GM19035 (cell line): ENCODE data around the gene AAR2.

Experiments used
- ATAC-seq: cut with Tn5 transposase; IDR thresholded peaks from one replicate; pipeline ENCODE4 v1.9.1; 2021; ENCODE audit not compliant: unreplicated experiment

AAR2 gene

DNA sequence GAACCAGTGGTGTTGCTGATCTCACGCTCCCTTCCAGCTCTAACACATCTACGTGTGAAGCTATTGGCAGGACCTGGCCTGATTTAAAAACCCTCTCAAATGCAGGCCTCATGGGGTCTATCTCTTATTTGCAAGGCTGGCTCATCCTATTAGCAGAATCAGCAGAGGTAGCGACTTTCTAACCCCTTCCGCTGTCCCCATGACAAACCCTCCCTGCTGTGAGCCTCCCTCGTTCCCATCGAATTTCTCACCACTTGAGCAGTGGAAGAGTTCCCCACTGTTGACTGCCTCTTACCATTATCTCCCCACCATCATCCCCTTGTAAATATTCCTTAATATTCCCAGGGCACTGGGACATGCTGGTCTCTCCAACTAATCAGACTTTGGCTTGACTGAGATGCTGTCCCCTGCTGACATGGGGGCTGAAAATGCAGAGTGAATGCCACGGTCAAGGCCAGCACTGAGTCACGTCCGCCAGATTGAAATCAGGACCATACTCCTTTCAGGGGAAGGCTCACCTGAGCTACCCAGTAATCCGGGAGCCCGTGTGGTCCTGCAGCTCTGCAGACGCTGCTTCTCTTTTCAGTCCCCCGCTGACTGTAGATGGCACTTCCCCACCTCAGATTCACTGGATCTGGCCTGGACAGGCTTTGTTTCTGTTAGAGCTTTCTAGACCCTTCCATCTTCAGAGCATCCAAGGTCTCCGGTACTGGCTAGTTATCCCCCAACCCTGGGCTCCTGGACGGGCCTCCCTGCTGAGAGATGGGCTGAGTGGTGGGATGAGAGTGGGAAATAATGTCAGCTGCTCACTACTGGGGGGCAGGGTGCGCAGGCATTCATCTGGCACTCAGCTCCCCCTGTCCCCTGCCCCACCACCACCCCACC is 23.1 kb downstream of the AAR2 start:
- ATAC-seq: no peak

DNA sequence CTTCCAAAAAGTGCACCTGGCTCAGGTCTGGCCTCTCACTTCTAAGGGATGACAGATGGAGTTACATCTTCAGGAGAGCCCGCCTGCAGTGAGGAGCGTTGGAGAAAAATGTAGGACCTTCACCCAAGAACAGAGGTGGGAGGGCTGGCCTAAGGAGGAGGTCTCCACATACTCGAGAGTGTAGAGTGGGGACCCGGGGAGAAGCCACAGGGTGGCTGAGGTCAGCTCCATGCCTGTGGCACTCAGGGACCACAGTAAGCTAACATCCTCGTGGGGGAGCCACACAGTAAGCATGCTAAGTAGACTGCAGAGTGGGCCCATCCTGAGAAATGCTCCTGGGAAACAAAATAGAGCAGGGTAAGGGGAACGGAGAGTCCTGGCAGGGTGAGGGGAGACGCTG is 24.0 kb downstream of the AAR2 start:
- ATAC-seq: no peak

DNA sequence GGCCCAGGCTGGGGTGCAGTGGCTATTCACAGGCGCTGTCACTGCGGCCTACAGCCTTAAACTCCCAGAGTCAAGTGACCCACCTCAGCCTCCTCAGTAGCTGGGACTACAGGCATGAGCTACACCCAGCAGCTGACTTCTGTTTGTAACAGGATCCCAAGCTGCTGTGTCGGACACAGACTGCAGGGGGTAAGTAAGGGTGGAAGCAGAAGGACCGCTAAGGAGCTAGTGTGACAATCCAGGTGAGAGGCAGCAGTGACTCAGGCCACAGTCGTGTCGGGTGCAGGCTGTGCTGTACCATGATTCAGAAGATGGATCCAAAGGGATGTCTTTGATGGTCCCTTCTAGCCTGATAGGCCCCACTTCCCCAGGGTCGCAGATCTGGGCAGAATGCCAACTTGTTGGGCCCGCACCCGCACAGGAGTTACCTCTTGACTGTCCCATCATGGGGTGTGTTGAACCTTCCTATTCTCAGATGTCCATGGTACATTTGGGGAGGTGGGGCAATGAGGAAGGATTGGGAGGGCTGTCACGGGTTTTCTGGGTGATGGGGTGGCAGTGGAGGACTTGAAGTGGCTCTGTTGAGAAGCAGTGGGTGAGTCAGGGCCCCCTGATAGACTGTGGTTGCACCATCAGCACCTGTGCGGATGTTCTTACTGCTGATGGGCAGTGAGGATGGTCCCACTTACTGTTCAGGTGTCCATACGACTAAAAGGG is 25.3 kb downstream of the AAR2 start:
- ATAC-seq: no peak

GRCh38 chr20:36262440-36262839 is 26.2 kb downstream of the AAR2 start:
- no peak for ATAC-seq

GRCh38 chr20:36264426-36265246 is 28.4 kb downstream of the AAR2 start:
- no peak for ATAC-seq

GRCh38 chr20:36266189-36266588 is 29.9 kb downstream of the AAR2 start:
- ATAC-seq: no peak

DNA sequence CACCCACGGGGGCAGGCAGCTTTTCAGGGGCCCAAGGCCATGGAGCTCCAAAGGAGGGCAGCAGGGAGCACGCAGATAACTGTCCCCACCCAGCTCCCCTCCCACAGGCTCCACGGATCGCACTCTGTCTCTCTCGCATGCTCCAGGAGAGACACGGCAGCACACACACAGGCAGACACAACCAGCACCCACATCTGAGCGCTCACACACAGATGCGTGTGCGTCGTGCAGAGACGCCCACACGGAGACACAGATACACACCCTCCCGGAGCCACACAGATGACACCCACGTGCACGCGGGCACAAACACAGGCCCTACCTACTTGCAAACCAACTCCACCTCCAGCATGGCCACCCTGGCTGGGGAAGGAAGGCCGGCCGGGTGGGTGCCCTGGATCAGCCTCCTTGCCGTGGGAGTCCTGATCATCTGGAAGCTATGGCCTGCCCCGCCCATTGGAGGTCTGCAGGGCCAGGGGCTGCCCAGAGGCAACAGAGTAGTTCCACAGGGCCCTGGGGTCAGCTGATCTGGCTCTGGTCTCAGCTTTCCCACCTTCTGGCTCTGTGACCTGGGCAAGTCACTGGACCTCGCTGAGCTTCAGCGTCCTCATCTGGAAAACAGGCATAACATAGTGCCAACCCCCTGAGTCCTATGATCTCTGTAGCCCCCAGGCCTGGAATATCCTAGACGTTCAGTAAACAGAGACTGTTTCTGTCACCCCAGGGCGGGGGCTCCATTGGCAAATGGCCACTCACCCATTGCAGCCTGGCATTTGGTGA is 31.5 kb downstream of the AAR2 start:
- no peak for ATAC-seq

GRCh38 chr20:36268440-36269342 is 32.4 kb downstream of the AAR2 start:
- ATAC-seq: no peak

GRCh38 chr20:36269507-36269906 is 33.2 kb downstream of the AAR2 start:
- ATAC-seq: no peak

- ATAC-seq: no peak
Measured at GRCh38 chr20:36270744-36271638, 34.7 kb downstream of the AAR2 start.

DNA sequence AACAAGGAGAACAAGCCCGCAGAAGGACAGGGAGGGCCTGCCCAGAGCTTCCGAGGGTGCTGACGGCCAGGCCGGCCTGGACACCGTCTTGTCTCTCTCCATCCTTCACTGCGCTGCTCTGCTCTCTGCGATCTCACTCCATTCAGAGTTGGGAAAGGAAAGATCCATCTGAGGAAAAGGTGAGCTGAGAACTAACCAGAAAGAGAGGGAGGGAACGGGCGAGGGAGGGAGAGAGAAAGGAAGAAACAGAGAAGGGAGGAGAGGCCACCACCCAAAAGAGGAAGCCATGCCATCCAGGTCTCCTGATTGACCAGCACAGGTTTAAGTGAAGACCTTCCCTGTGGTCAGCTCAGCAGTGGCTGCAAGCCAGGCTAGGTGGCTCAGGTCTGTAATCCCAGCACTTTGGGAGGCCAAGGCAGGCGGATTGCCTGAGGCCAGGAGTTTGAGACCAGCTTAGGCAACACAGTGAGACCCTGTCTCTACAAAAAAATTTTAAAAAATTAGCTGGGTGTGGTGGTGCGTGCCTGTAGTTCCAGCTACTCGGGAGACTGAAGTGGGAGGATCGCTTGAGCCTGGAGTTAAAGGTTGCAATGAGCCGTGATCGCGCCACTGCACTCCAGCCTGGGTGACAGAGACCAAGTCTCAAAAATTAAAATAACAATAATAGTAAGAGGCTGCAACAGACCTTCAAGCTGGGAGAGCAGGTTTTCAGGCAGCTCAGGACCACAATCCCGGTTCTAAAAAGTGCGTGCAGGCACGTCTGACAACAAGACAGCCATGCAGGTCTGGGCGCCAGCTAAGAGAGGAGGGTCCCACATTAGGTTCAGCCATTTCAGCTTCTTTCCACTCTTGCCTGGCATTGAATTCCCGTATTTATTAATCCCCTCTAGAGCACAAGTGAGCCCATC is 35.6 kb downstream of the AAR2 start:
- ATAC-seq: no peak

GRCh38 chr20:36272547-36273220 is 36.4 kb downstream of the AAR2 start:
- ATAC-seq: no peak

GRCh38 chr20:36273414-36274180 is 37.3 kb downstream of the AAR2 start:
- no peak for ATAC-seq

GRCh38 chr20:36274181-36274841 is 38.0 kb downstream of the AAR2 start:
- no peak for ATAC-seq

- no peak for ATAC-seq
Measured at GRCh38 chr20:36275011-36275410, 38.7 kb downstream of the AAR2 start.
